GM12878 (cell line): ENCODE measurements around the gene SLC11A2. TPM values are rescaled to one million over a fixed set of nuclear protein-coding genes. Genes with fewer than 3 reads are reported as not detected.

Experiments used
- ATAC-seq: fragments of 200-7000 bp; cut with Tn5 transposase; 3 replicates; pipeline ENCODE4 v1.9.1; 2020; ENCODE audit warnings: mild to moderate bottlenecking, moderate library complexity
- BruUV-seq: library from RNA; stranded (reverse); fragments of 400-500 nt; replicated peaks from 2 replicates; lab custom pipeline; 2021; lab: Mats Ljungman, UMichigan
- CTCF ChIA-PET: fragments of 300-600 bp; sonication (Branson Sonifier 250); formaldehyde crosslinking; extraction: SDS; loops from one replicate; lab custom pipeline; 2021; ENCODE audit warnings: inconsistent platforms; lab: Yijun Ruan, JAX
- POLR2A ChIA-PET: fragments of 350-600 bp; formaldehyde crosslinking; extraction: SDS; loops from one replicate; lab custom pipeline; 2021; ENCODE audit warnings: inconsistent platforms; lab: Charles Lee
- RAD21 ChIA-PET: fragments of 300-600 bp; sonication (Branson Sonifier 250); formaldehyde crosslinking; loops from one replicate; lab custom pipeline; 2023; ENCODE audit warnings: antibody characterized with exemption; ENCODE audit not compliant: unreplicated experiment; lab: Charles Lee
- SMC1A ChIA-PET: fragments of 300-600 bp; sonication (Branson Sonifier 250); formaldehyde crosslinking; loops from one replicate; lab custom pipeline; 2023; ENCODE audit not compliant: unreplicated experiment, uncharacterized antibody; lab: Charles Lee
- DNase-seq: peaks from one replicate; pipeline ENCODE4 v3.0.0-alpha.2; 2011; ENCODE audit warnings: low read depth, low spot score
- FAIRE-seq: peaks from 3 replicates; lab custom pipeline; 2011; peaks lifted over from hg19 to GRCh38; lab: Jason Lieb, UNC
- H2AFZ ChIP-seq: 2 replicates; pipeline ENCODE4 v1.6.0; 2011; ENCODE audit warnings: low read depth, low read length, control low read depth; ENCODE audit not compliant: control insufficient read depth
- H3K27ac ChIP-seq: 2 replicates; pipeline ENCODE4 v1.5.1; 2011; ENCODE audit warnings: control low read depth; ENCODE audit not compliant: control insufficient read depth, insufficient read depth
- H3K27me3 ChIP-seq, 2 experiments: replicated peaks in 1 of 2; 2 replicates each; pipeline versions ENCODE4 v1.6.0 to v1.6.1; 2011; ENCODE audit warnings: low read length in 1 of 2; ENCODE audit not compliant: control insufficient read depth in 2 of 2, insufficient read depth in 2 of 2
- H3K36me3 ChIP-seq, 2 experiments: 2 replicates each; pipeline ENCODE4 v1.5.1; 2011; ENCODE audit warnings: low read length in 1 of 2; ENCODE audit not compliant: control insufficient read depth in 2 of 2, insufficient read depth in 2 of 2
- H3K4me1 ChIP-seq: 2 replicates; pipeline ENCODE4 v1.6.1; 2011; ENCODE audit warnings: mild to moderate bottlenecking, low read length, moderate library complexity, mixed read lengths; ENCODE audit not compliant: control insufficient read depth, insufficient read depth
- H3K4me2 ChIP-seq: 2 replicates; pipeline ENCODE4 v1.6.0; 2011; ENCODE audit warnings: control low read depth; ENCODE audit not compliant: control insufficient read depth, insufficient read depth
- H3K4me3 ChIP-seq: fragments of 200-600 bp; sonication (generic); 2 replicates; pipeline ENCODE4 v1.5.1; 2016
- H3K79me2 ChIP-seq: 2 replicates; pipeline ENCODE4 v1.6.0; 2011; ENCODE audit warnings: low read length; ENCODE audit not compliant: control insufficient read depth, insufficient read depth
- H3K9ac ChIP-seq: 2 replicates; pipeline ENCODE4 v1.8.0; 2011; ENCODE audit warnings: low read length, control low read depth, mixed read lengths; ENCODE audit not compliant: control insufficient read depth, insufficient read depth
- H3K9me3 ChIP-seq: replicated peaks from 3 replicates; pipeline ENCODE4 v1.5.1; 2011; ENCODE audit warnings: mild to moderate bottlenecking, low read length; ENCODE audit not compliant: control insufficient read depth, insufficient read depth
- H4K20me1 ChIP-seq: 2 replicates; pipeline ENCODE4 v1.6.0; 2011; ENCODE audit not compliant: control insufficient read depth, insufficient read depth
- CHD2 ChIP-seq: IDR thresholded peaks from 2 replicates; pipeline ENCODE4 v1.6.1; 2011; ENCODE audit warnings: low read depth, low read length, improper control_type of control experiment, borderline replicate concordance
- ESRRA ChIP-seq: IDR thresholded peaks from 2 replicates; pipeline ENCODE4 v1.6.1; 2012; ENCODE audit warnings: mild to moderate bottlenecking, low read length, improper control_type of control experiment
- HDGF ChIP-seq: fragments of 450-650 bp; IDR thresholded peaks from 2 replicates; pipeline ENCODE4 v1.6.1; 2016; ENCODE audit warnings: antibody characterized with exemption
- LARP7 ChIP-seq: fragments of 450-650 bp; IDR thresholded peaks from 2 replicates; pipeline ENCODE4 v1.6.1; 2017; ENCODE audit warnings: mild to moderate bottlenecking
- NR2C1 ChIP-seq: fragments of 450-650 bp; IDR thresholded peaks from 2 replicates; pipeline ENCODE4 v1.6.1; 2017; ENCODE audit warnings: antibody characterized with exemption, mild to moderate bottlenecking, moderate library complexity
- PAX8 ChIP-seq: fragments of 450-650 bp; IDR thresholded peaks from 2 replicates; pipeline ENCODE4 v1.6.1; 2017; ENCODE audit warnings: mild to moderate bottlenecking, moderate library complexity
- RAD51 ChIP-seq: fragments of 450-650 bp; IDR thresholded peaks from 2 replicates; pipeline ENCODE4 v1.6.1; 2016; ENCODE audit warnings: moderate library complexity, mild to moderate bottlenecking, inconsistent platforms
- RELB ChIP-seq: fragments of 450-650 bp; IDR thresholded peaks from 2 replicates; pipeline ENCODE4 v1.6.1; 2017; ENCODE audit warnings: low read depth, mild to moderate bottlenecking, moderate library complexity
- SMARCA5 ChIP-seq: fragments of 450-650 bp; IDR thresholded peaks from 2 replicates; pipeline ENCODE4 v1.6.1; 2017; ENCODE audit warnings: mild to moderate bottlenecking
- SPI1 ChIP-seq: IDR thresholded peaks from 2 replicates; pipeline ENCODE4 v1.6.1; 2011; ENCODE audit warnings: low read depth, mild to moderate bottlenecking, low read length, moderate library complexity, borderline replicate concordance; ENCODE audit not compliant: insufficient read depth
- STAT3 ChIP-seq: IDR thresholded peaks from 2 replicates; pipeline ENCODE4 v1.6.1; 2011; ENCODE audit warnings: low read depth, low read length, improper control_type of control experiment
- YBX1 ChIP-seq: fragments of 450-650 bp; IDR thresholded peaks from 2 replicates; pipeline ENCODE4 v1.6.1; 2016; ENCODE audit warnings: antibody characterized with exemption
- ZBED1 ChIP-seq: IDR thresholded peaks from 2 replicates; pipeline ENCODE4 v1.6.1; 2016; ENCODE audit warnings: borderline replicate concordance
- WGBS: methylation state at CpG from one replicate; pipeline ENCODE4 v1.1.6; 2016; ENCODE audit warnings: low lambda C conversion rate; ENCODE audit not compliant: insufficient replicate concordance, insufficient coverage; ENCODE audit errors: missing lambda C conversion rate; 5-methylcytosine and 5-hydroxymethylcytosine counted together
- in situ Hi-C: fragments of 300-500 bp; cut with MboI; formaldehyde crosslinking; loops from 9 replicates; pipeline ENCODE4 v1.14.3; 2018; ENCODE audit warnings: mixed read lengths
- intact Hi-C: fragments of 100-400 bp; cut with micrococcal nuclease; formaldehyde crosslinking; loops from one replicate; pipeline ENCODE4 v1.14.2; 2022; ENCODE audit not compliant: unreplicated experiment
- polyA plus RNA-seq, 11 experiments: library from polyadenylated mRNA; depleted of rRNA in 4 of 11; unstranded in 6 of 11; stranded (reverse) in 5 of 11; fragments of >200 nt; fragmentation: Nextera tagmentation in 4 of 11; fragmentation: Illumina TruSeq in 1 of 11; extraction: Ambion mirVana in 4 of 11; extraction: Trizol in 1 of 11; gene quantifications; 1 replicate in 1 of 11; 2 replicates in 10 of 11; pipeline versions ENCODE4 v1.2.1 to v1.2.3, GENCODE V29; 2011 to 2016; ENCODE audit warnings: inconsistent platforms in 2 of 11, missing spikeins in 2 of 11, low read depth in 1 of 11
- total RNA-seq, 4 experiments: library from RNA; depleted of rRNA in 3 of 4; stranded (reverse); fragments of >200 nt in 3 of 4; fragmentation: Illumina TruSeq in 1 of 4; extraction: Trizol in 1 of 4; gene quantifications; 2 replicates each; pipeline versions ENCODE4 v1.2.1 to v1.2.3, GENCODE V29; 2013 to 2021

SLC11A2 gene
- total and polyA plus RNA-seq, 10 of the 15 experiments (the other 5 are each of a cell fraction or from before 2014, with no cell fraction given): 6.2 to 29.4 (median 15.6) TPM

GRCh38 chr12:51009056-51009440 is 17.1 kb downstream of the SLC11A2 start:
- Histone ChIP-seq H3K79me2 (no peaks in the 10 kb centered on the region; the same call in 1 of the 2 replicates), H3K9me3 (no peaks in the 10 kb centered on the region), H4K20me1 (no peaks in the 10 kb centered on the region), H3K4me2 (no peak overlapping the region), H3K36me3 (peaks cover 2 to 8% of the 10 kb centered on the region in 2 experiments), H3K9ac (no peak overlapping the region), H3K4me1 (no peaks in the 10 kb centered on the region; the same call in 1 of the 2 replicates), H3K4me3 (no peak overlapping the region), H3K27ac (no peak overlapping the region; the same call in 1 of the 2 replicates), H2AFZ (peak overlapping the region; percentile 44), H3K27me3 (no peaks in the 10 kb centered on the region)
- DNase-seq (no peak), ATAC-seq (peak; percentile 67), FAIRE-seq (no peak)
- TF ChIP-seq HDGF: no peak
- TF ChIP-seq STAT3: no peak
- TF ChIP-seq SPI1: peak; percentile 3; the same call in 1 of the 2 replicates
- peak; percentile 63 for TF ChIP-seq RAD51
- TF ChIP-seq LARP7: no peak
- TF ChIP-seq SMARCA5: no peak
- TF ChIP-seq ESRRA: no peak
- TF ChIP-seq YBX1: no peak
- no peak for TF ChIP-seq NR2C1
- no peak for TF ChIP-seq RELB
- TF ChIP-seq CHD2: no peak
- no peak for TF ChIP-seq ZBED1
- TF ChIP-seq PAX8: no peak
- POLR2A ChIA-PET: no interaction called here
- in situ Hi-C loops (no loop called here), intact Hi-C loops (no loop called here)
- RAD21 ChIA-PET: interaction anchor here (0.8 to 1.4 kb wide), 5 partner anchors 9 to 235 kb away, joined by 3 to 7 read pairs (median 3); no protein-coding TSS in a partner anchor
- BruUV-seq: no TSS peak
- CTCF ChIA-PET: interaction anchor here (1.0 to 2.1 kb wide), 5 partner anchors 13 to 244 kb away, joined by 3 to 11 read pairs (median 5); no protein-coding TSS in a partner anchor
- 71% methylated on average over 8 of the region's 8 CpGs for WGBS
- SMC1A ChIA-PET: interaction anchor here (0.8 to 3.4 kb wide), 11 partner anchors 10 to 462 kb away, joined by 3 to 14 read pairs (median 4); no protein-coding TSS in a partner anchor
